HFFc6 (cell line): ENCODE results near the gene ZBTB21. TPM values are rescaled to one million over a fixed set of nuclear protein-coding genes. Genes with fewer than 3 reads are reported as not detected.
"Not testable (repeated sequence)": the region's sequence is repeated elsewhere in the genome, so short reads cannot be mapped to it uniquely, and the experiment has no call there.

Experiments
- DNase-seq: peaks from one replicate; pipeline ENCODE4 v3.0.0-alpha.2; 2018
- H3K27ac Mint-ChIP-seq: 2 replicates; pipeline ENCODE4 v1.8.0; 2020; ENCODE audit warnings: mild to moderate bottlenecking, mixed read lengths
- H3K27me3 Mint-ChIP-seq: 2 replicates; pipeline ENCODE4 v1.8.0; 2021; ENCODE audit warnings: mild to moderate bottlenecking, moderate library complexity, mixed read lengths; ENCODE audit not compliant: insufficient read depth
- H3K36me3 Mint-ChIP-seq: 2 replicates; pipeline ENCODE4 v1.8.0; 2021; ENCODE audit warnings: low read depth, mixed read lengths
- H3K4me1 Mint-ChIP-seq: 2 replicates; pipeline ENCODE4 v1.8.0; 2020; ENCODE audit warnings: low read depth, mixed read lengths
- H3K4me3 Mint-ChIP-seq: 2 replicates; pipeline ENCODE4 v1.8.0; 2020; ENCODE audit warnings: mild to moderate bottlenecking, moderate library complexity, mixed read lengths
- H3K9me3 Mint-ChIP-seq: 2 replicates; pipeline ENCODE4 v1.8.0; 2020; ENCODE audit warnings: mild to moderate bottlenecking, mixed read lengths
- CTCF ChIP-seq: fragments of 200-600 bp; sonication (generic); IDR thresholded peaks from 2 replicates; pipeline ENCODE4 v1.5.0; 2021; ENCODE audit warnings: antibody characterized with exemption, mild to moderate bottlenecking
- total RNA-seq, 6 experiments: library from RNA; stranded (reverse); fragmentation: NEBNext Ultra II Directional; extraction: Animal tissue kit (Norgen Biotek cat#: 25700); gene quantifications; 2 replicates in 1 of 6; 3 replicates in 5 of 6; pipeline ENCODE4 v1.2.3, GENCODE V29; 2021

The ZBTB21 gene
- total RNA-seq, 6 experiments from 2014 or later, result 16.6 to 19.5 (median 18.9) TPM

- DNase-seq, result no peak
Observed at GRCh38 chr21:41953249-41953830, 56.8 kb downstream of the ZBTB21 start.

GRCh38 chr21:41952568-41953248 lies 57.5 kb downstream of the ZBTB21 start:
- TF ChIP-seq CTCF, result no peak
- no peak for DNase-seq
- peaks cover 68% of the 10 kb centered on the region for H3K4me1 Mint-ChIP-seq
- H3K36me3 Mint-ChIP-seq, result peaks cover 5% of the 10 kb centered on the region; the same call in 1 of the 2 replicates
- H3K9me3 Mint-ChIP-seq, result no peaks in the 10 kb centered on the region
- H3K27me3 Mint-ChIP-seq, result no peaks in the 10 kb centered on the region; the same call in 1 of the 2 replicates
- peak overlapping the region; percentile 83 for H3K4me3 Mint-ChIP-seq
- peak overlapping the region; percentile 43; the same call in 1 of the 2 replicates for H3K27ac Mint-ChIP-seq

More at GRCh38 chr21:41953249-41953830, 56.8 kb downstream of the ZBTB21 start:
- Mint-ChIP-seq H3K4me3 (peak overlapping the region; percentile 83), H3K36me3 (peaks cover 5% of the 10 kb centered on the region; the same call in 1 of the 2 replicates), H3K4me1 (peaks cover 68% of the 10 kb centered on the region), H3K9me3 (no peaks in the 10 kb centered on the region), H3K27me3 (no peaks in the 10 kb centered on the region; the same call in 1 of the 2 replicates), H3K27ac (no peak overlapping the region)
- 0 out of 2 replicates have a peak, but pooled peaks have one; percentile 6 for TF ChIP-seq CTCF

GRCh38 chr21:41951876-41952567 lies 58.1 kb downstream of the ZBTB21 start:
- no peak for DNase-seq
- no peaks in the 10 kb centered on the region; the same call in 1 of the 2 replicates for H3K27me3 Mint-ChIP-seq
- no peaks in the 10 kb centered on the region for H3K9me3 Mint-ChIP-seq
- TF ChIP-seq CTCF, result no peak
- peak overlapping the region; percentile 43; the same call in 1 of the 2 replicates for H3K27ac Mint-ChIP-seq
- H3K4me1 Mint-ChIP-seq, result peaks cover 66% of the 10 kb centered on the region
- peak overlapping the region; percentile 83 for H3K4me3 Mint-ChIP-seq
- H3K36me3 Mint-ChIP-seq, result peaks cover 5% of the 10 kb centered on the region; the same call in 1 of the 2 replicates

- no peaks in the 10 kb centered on the region; the same call in 1 of the 2 replicates for H3K27me3 Mint-ChIP-seq
Observed at GRCh38 chr21:41950941-41951351, 59.2 kb downstream of the ZBTB21 start.

GRCh38 chr21:41949631-41950030 lies 60.5 kb downstream of the ZBTB21 start:
- H3K36me3 Mint-ChIP-seq, H3K4me3 Mint-ChIP-seq, H3K27me3 Mint-ChIP-seq, DNase-seq, H3K9me3 Mint-ChIP-seq, H3K27ac Mint-ChIP-seq: not testable (repeated sequence)
- peaks cover 44% of the 10 kb centered on the region for H3K4me1 Mint-ChIP-seq

More at GRCh38 chr21:41950941-41951351, 59.2 kb downstream of the ZBTB21 start:
- Mint-ChIP-seq H3K4me3 (no peak overlapping the region), H3K36me3 (peaks cover 5% of the 10 kb centered on the region; the same call in 1 of the 2 replicates), H3K4me1 (peaks cover 55% of the 10 kb centered on the region), H3K9me3 (no peaks in the 10 kb centered on the region), H3K27ac (no peak overlapping the region)
- no peak for TF ChIP-seq CTCF
- DNase-seq, result no peak
